GM12874 (cell line): ENCODE measurements around the gene TBC1D10A.

ENCODE experiments used
- CTCF ChIP-seq: IDR thresholded peaks from 2 replicates; pipeline ENCODE4 v1.5.1; 2011; ENCODE audit warnings: low read depth, mild to moderate bottlenecking, control low read depth, low read length, moderate library complexity; ENCODE audit not compliant: insufficient read depth

TBC1D10A gene

GRCh38 chr22:30302810-30303138 is 24.0 kb downstream of the TBC1D10A start:
- no peak for TF ChIP-seq CTCF

GRCh38 chr22:30301995-30302809 is 24.5 kb downstream of the TBC1D10A start:
- TF ChIP-seq CTCF: no peak

GRCh38 chr22:30299322-30299721 is 27.4 kb downstream of the TBC1D10A start:
- TF ChIP-seq CTCF: no peak

- no peak for TF ChIP-seq CTCF
Observed at GRCh38 chr22:30297991-30298701, 28.6 kb downstream of the TBC1D10A start.

- TF ChIP-seq CTCF: no peak
Observed at GRCh38 chr22:30297276-30297990, 29.3 kb downstream of the TBC1D10A start.

GRCh38 chr22:30296833-30297232 is 29.9 kb downstream of the TBC1D10A start:
- no peak for TF ChIP-seq CTCF

- no peak for TF ChIP-seq CTCF
Observed at GRCh38 chr22:30296324-30296723, 30.4 kb downstream of the TBC1D10A start.
